Mesendoderm (in vitro differentiated cells): ENCODE results near the gene KCNA5.

Experiments used
- DNase-seq: peaks from one replicate; pipeline ENCODE4 v3.0.0; 2013
- H2AK5ac ChIP-seq: 2 replicates; pipeline ENCODE4 v1.6.1; 2013; ENCODE audit warnings: low read length, inconsistent platforms
- H2BK120ac ChIP-seq: 2 replicates; pipeline ENCODE4 v1.6.1; 2013; ENCODE audit warnings: low read depth, mild to moderate bottlenecking, low read length, moderate library complexity, mixed read lengths
- H2BK15ac ChIP-seq: replicated peaks from 2 replicates; pipeline ENCODE4 v1.6.1; 2013; ENCODE audit warnings: low read depth, mild to moderate bottlenecking, moderate library complexity
- H2BK5ac ChIP-seq: 2 replicates; pipeline ENCODE4 v1.6.1; 2013; ENCODE audit warnings: low read length, inconsistent platforms
- H3K18ac ChIP-seq: 2 replicates; pipeline ENCODE4 v1.6.1; 2013; ENCODE audit warnings: mild to moderate bottlenecking, low read length, mixed read lengths
- H3K23ac ChIP-seq: one replicate; pipeline ENCODE4 v1.6.1; 2013; ENCODE audit warnings: low read length
- H3K27ac ChIP-seq: 2 replicates; pipeline ENCODE4 v1.5.1; 2013; ENCODE audit warnings: low read depth, mild to moderate bottlenecking, inconsistent platforms, low read length, moderate library complexity
- H3K27me3 ChIP-seq: 2 replicates; pipeline ENCODE4 v1.6.1; 2013; ENCODE audit warnings: low read length, control low read depth, mild to moderate bottlenecking, inconsistent platforms; ENCODE audit not compliant: insufficient read depth, poor library complexity
- H3K36me3 ChIP-seq: 2 replicates; pipeline ENCODE4 v1.6.1; 2013; ENCODE audit warnings: low read length, inconsistent platforms; ENCODE audit not compliant: control insufficient read depth, insufficient read depth
- H3K4ac ChIP-seq: one replicate; pipeline ENCODE4 v1.6.1; 2013; ENCODE audit warnings: low read depth, mild to moderate bottlenecking, low read length, moderate library complexity
- H3K4me1 ChIP-seq: 2 replicates; pipeline ENCODE4 v1.6.1; 2013; ENCODE audit warnings: low read depth, low read length, inconsistent platforms; ENCODE audit not compliant: control insufficient read depth
- H3K4me2 ChIP-seq: 2 replicates; pipeline ENCODE4 v1.6.1; 2013; ENCODE audit warnings: low read length
- H3K4me3 ChIP-seq: 2 replicates; pipeline ENCODE4 v1.5.1; 2013; ENCODE audit warnings: mild to moderate bottlenecking, low read length
- H3K56ac ChIP-seq: one replicate; pipeline ENCODE4 v1.6.1; 2013; ENCODE audit warnings: low read length
- H3K79me1 ChIP-seq: 2 replicates; pipeline ENCODE4 v1.6.1; 2013; ENCODE audit warnings: low read length, inconsistent platforms
- H3K79me2 ChIP-seq: 2 replicates; pipeline ENCODE4 v1.6.1; 2013; ENCODE audit warnings: mild to moderate bottlenecking, low read length; ENCODE audit not compliant: control insufficient read depth, insufficient read depth
- H3K9ac ChIP-seq: 2 replicates; pipeline ENCODE4 v1.6.1; 2013; ENCODE audit warnings: low read length, inconsistent platforms
- H4K5ac ChIP-seq: one replicate; pipeline ENCODE4 v1.6.1; 2013; ENCODE audit warnings: low read length
- H4K8ac ChIP-seq: one replicate; pipeline ENCODE4 v1.6.1; 2013; ENCODE audit warnings: low read depth, mild to moderate bottlenecking, control low read depth, low read length, moderate library complexity
- WGBS: extraction: QIAGEN DNeasy Blood & Tissue Kit; methylation state at CpG from one replicate; pipeline ENCODE4 v1.1.7; 2013; ENCODE audit warnings: low lambda C conversion rate, missing lambda C conversion rate; ENCODE audit not compliant: insufficient coverage; ENCODE audit errors: extremely low coverage; 5-methylcytosine and 5-hydroxymethylcytosine counted together

Gene KCNA5

GRCh38 chr12:5013266-5013730, 30.4 kb upstream of the KCNA5 start:
- Histone ChIP-seq H3K36me3 (no peaks in the 10 kb centered on the region), H2BK15ac (no peak overlapping the region), H3K4ac (no peak overlapping the region), H3K4me1 (no peaks in the 10 kb centered on the region), H4K5ac (no peak overlapping the region), H2BK120ac (no peak overlapping the region), H4K8ac (no peak overlapping the region), H3K4me2 (no peak overlapping the region), H3K9ac (no peak overlapping the region), H3K18ac (no peak overlapping the region), H2BK5ac (no peak overlapping the region), H3K27me3 (no peaks in the 10 kb centered on the region), H3K56ac (no peak overlapping the region), H2AK5ac (no peak overlapping the region), H3K27ac (no peak overlapping the region), H3K79me2 (no peaks in the 10 kb centered on the region), H3K79me1 (no peaks in the 10 kb centered on the region), H3K4me3 (no peak overlapping the region), H3K23ac (no peak overlapping the region)
- WGBS = no CpG with 5 or more reads among the region's 5 CpGs
- DNase-seq = no peak

GRCh38 chr12:5014269-5014668, 29.4 kb upstream of the KCNA5 start:
- no CpG with 5 or more reads among the region's 2 CpGs for WGBS
- no peak for DNase-seq
- no peak overlapping the region for H4K8ac ChIP-seq

GRCh38 chr12:5015711-5016492, 27.8 kb upstream of the KCNA5 start:
- Histone ChIP-seq H3K4ac (no peak overlapping the region), H3K79me2 (no peaks in the 10 kb centered on the region), H3K4me1 (no peaks in the 10 kb centered on the region), H3K27ac (no peak overlapping the region), H2AK5ac (no peak overlapping the region), H3K18ac (no peak overlapping the region), H3K4me3 (no peak overlapping the region), H3K9ac (no peak overlapping the region), H3K79me1 (no peaks in the 10 kb centered on the region), H4K5ac (no peak overlapping the region), H2BK5ac (no peak overlapping the region), H2BK15ac (no peak overlapping the region), H3K36me3 (no peaks in the 10 kb centered on the region), H3K4me2 (no peak overlapping the region), H2BK120ac (no peak overlapping the region), H4K8ac (no peak overlapping the region), H3K56ac (no peak overlapping the region), H3K27me3 (no peaks in the 10 kb centered on the region), H3K23ac (no peak overlapping the region)
- no CpG with 5 or more reads among the region's 12 CpGs for WGBS
- no peak for DNase-seq

More at GRCh38 chr12:5014269-5014668, 29.4 kb upstream of the KCNA5 start:
- no peak overlapping the region for H2BK15ac ChIP-seq
- no peak overlapping the region for H3K4ac ChIP-seq
- H3K4me3 ChIP-seq = no peak overlapping the region
- H3K23ac ChIP-seq = no peak overlapping the region
- no peaks in the 10 kb centered on the region for H3K4me1 ChIP-seq
- no peak overlapping the region for H3K56ac ChIP-seq
- no peaks in the 10 kb centered on the region for H3K79me1 ChIP-seq
- H2BK120ac ChIP-seq = no peak overlapping the region
- H3K18ac ChIP-seq = no peak overlapping the region
- H4K5ac ChIP-seq = no peak overlapping the region
- H2BK5ac ChIP-seq = no peak overlapping the region
- H3K4me2 ChIP-seq = no peak overlapping the region
- no peaks in the 10 kb centered on the region for H3K27me3 ChIP-seq
- no peak overlapping the region for H2AK5ac ChIP-seq
- no peak overlapping the region for H3K9ac ChIP-seq
- no peaks in the 10 kb centered on the region for H3K36me3 ChIP-seq
- H3K79me2 ChIP-seq = no peaks in the 10 kb centered on the region
- H3K27ac ChIP-seq = no peak overlapping the region

GRCh38 chr12:5016526-5016925, 27.2 kb upstream of the KCNA5 start:
- Histone ChIP-seq H3K79me1 (no peaks in the 10 kb centered on the region), H3K23ac (no peak overlapping the region), H2BK15ac (no peak overlapping the region), H2AK5ac (no peak overlapping the region), H3K56ac (no peak overlapping the region), H3K27ac (no peak overlapping the region), H3K4me2 (no peak overlapping the region), H3K79me2 (no peaks in the 10 kb centered on the region), H2BK5ac (no peak overlapping the region), H4K5ac (no peak overlapping the region), H3K27me3 (no peaks in the 10 kb centered on the region), H3K9ac (no peak overlapping the region), H3K4me1 (no peaks in the 10 kb centered on the region), H3K4me3 (no peak overlapping the region), H3K4ac (no peak overlapping the region), H4K8ac (no peak overlapping the region), H2BK120ac (no peak overlapping the region), H3K36me3 (no peaks in the 10 kb centered on the region), H3K18ac (no peak overlapping the region)
- WGBS = no CpG with 5 or more reads among the region's 5 CpGs
- DNase-seq = no peak

GRCh38 chr12:5017638-5018348, 25.9 kb upstream of the KCNA5 start:
- no peak overlapping the region for H2BK5ac ChIP-seq
- no peaks in the 10 kb centered on the region for H3K4me1 ChIP-seq
- no peak overlapping the region for H3K4ac ChIP-seq
- H3K23ac ChIP-seq = peak overlapping the region; percentile 37
- no peak overlapping the region for H4K8ac ChIP-seq
- no peaks in the 10 kb centered on the region for H3K36me3 ChIP-seq
- no peak overlapping the region for H4K5ac ChIP-seq
- no peak overlapping the region for H3K56ac ChIP-seq
- no peaks in the 10 kb centered on the region for H3K79me1 ChIP-seq
- H3K27ac ChIP-seq = no peak overlapping the region
- no peak overlapping the region for H3K4me3 ChIP-seq
- H3K9ac ChIP-seq = no peak overlapping the region
- H3K79me2 ChIP-seq = no peaks in the 10 kb centered on the region
- no peak overlapping the region for H2BK120ac ChIP-seq
- WGBS = no CpG with 5 or more reads among the region's 24 CpGs
- no peak overlapping the region for H3K4me2 ChIP-seq
- H3K18ac ChIP-seq = no peak overlapping the region
- DNase-seq = no peak
- no peak overlapping the region for H2BK15ac ChIP-seq
- no peak overlapping the region for H2AK5ac ChIP-seq
- no peaks in the 10 kb centered on the region for H3K27me3 ChIP-seq
